SK-N-SH treated with all-trans-retinoic acid at 6 μM for 48 hours (cell line): ENCODE measurements around the gene BRME1.
"Not testable (repeated sequence)": the region's sequence is repeated elsewhere in the genome, so short reads cannot be mapped to it uniquely, and the experiment has no call there.

Source experiments
- ATAC-seq: fragments of 200-7000 bp; cut with Tn5 transposase; 3 replicates; pipeline ENCODE4 v1.9.1; 2020; ENCODE audit warnings: mild to moderate bottlenecking, moderate library complexity
- ARNTL ChIP-seq: fragments of 450-650 bp; formaldehyde crosslinking; IDR thresholded peaks from 2 replicates; pipeline ENCODE4 v1.5.0; 2020; ENCODE audit warnings: low read depth, mild to moderate bottlenecking, moderate library complexity, borderline replicate concordance
- BACH2 ChIP-seq: fragments of 250-450 bp; sonication (Bioruptor Pico); IDR thresholded peaks from 2 replicates; pipeline ENCODE4 v1.9.0; 2021; ENCODE audit warnings: mild to moderate bottlenecking, borderline replicate concordance
- CSDC2 ChIP-seq: fragments of 250-450 bp; sonication (Bioruptor Pico); IDR thresholded peaks from 2 replicates; pipeline ENCODE4 v1.5.0; 2020; ENCODE audit warnings: mild to moderate bottlenecking, moderate library complexity
- ESRRG ChIP-seq: fragments of 250-450 bp; sonication (Bioruptor Pico); IDR thresholded peaks from 2 replicates; pipeline ENCODE4 v1.6.1; 2021; ENCODE audit warnings: mild to moderate bottlenecking
- GLIS3 ChIP-seq: fragments of 250-450 bp; sonication (Bioruptor Pico); IDR thresholded peaks from 2 replicates; pipeline ENCODE4 v1.5.0; 2020; ENCODE audit warnings: mild to moderate bottlenecking, moderate library complexity
- OSR1 ChIP-seq: fragments of 250-450 bp; sonication (Bioruptor Pico); IDR thresholded peaks from 2 replicates; pipeline ENCODE4 v1.8.0; 2022; ENCODE audit warnings: moderate library complexity, mild to moderate bottlenecking, inconsistent platforms
- RARB ChIP-seq: fragments of 250-450 bp; sonication (Bioruptor Pico); IDR thresholded peaks from 2 replicates; pipeline ENCODE4 v1.8.0; 2021; ENCODE audit warnings: mild to moderate bottlenecking, moderate library complexity
- TCF4 ChIP-seq: fragments of 250-450 bp; sonication (Bioruptor Pico); IDR thresholded peaks from 2 replicates; pipeline ENCODE4 v1.8.0; 2021; ENCODE audit warnings: mild to moderate bottlenecking, moderate library complexity, borderline replicate concordance
- TOX ChIP-seq: fragments of 250-450 bp; sonication (Bioruptor Pico); IDR thresholded peaks from 2 replicates; pipeline ENCODE4 v1.8.0; 2021; ENCODE audit warnings: mild to moderate bottlenecking, moderate library complexity, borderline replicate concordance
- ZC3H10 ChIP-seq: fragments of 250-450 bp; sonication (Bioruptor Pico); IDR thresholded peaks from 2 replicates; pipeline ENCODE4 v1.5.1; 2021; ENCODE audit warnings: mild to moderate bottlenecking, moderate library complexity
- ZFP30 ChIP-seq: fragments of 450-650 bp; formaldehyde crosslinking; IDR thresholded peaks from 2 replicates; pipeline ENCODE4 v1.5.0; 2022; ENCODE audit warnings: mild to moderate bottlenecking, moderate library complexity
- ZNF70 ChIP-seq: fragments of 450-650 bp; formaldehyde crosslinking; IDR thresholded peaks from 2 replicates; pipeline ENCODE4 v1.5.0; 2020; ENCODE audit warnings: mild to moderate bottlenecking, moderate library complexity
- ZNF8 ChIP-seq: fragments of 450-650 bp; formaldehyde crosslinking; IDR thresholded peaks from 2 replicates; pipeline ENCODE4 v1.5.0; 2020; ENCODE audit warnings: mild to moderate bottlenecking, moderate library complexity
- TF ChIP-seq, protein P1 (sequence below): fragments of 250-450 bp; sonication (Bioruptor Pico); IDR thresholded peaks from 2 replicates; pipeline ENCODE4 v1.8.0; 2021; ENCODE audit warnings: low read depth, mild to moderate bottlenecking, moderate library complexity, borderline replicate concordance
- TF ChIP-seq, protein P2 (sequence below): fragments of 250-450 bp; sonication (Bioruptor Pico); IDR thresholded peaks from 2 replicates; pipeline ENCODE4 v1.5.1; 2020; ENCODE audit warnings: low read depth, mild to moderate bottlenecking, moderate library complexity
- TF ChIP-seq, protein P3 (sequence below): fragments of 250-450 bp; sonication (Bioruptor Pico); IDR thresholded peaks from 2 replicates; pipeline ENCODE4 v1.8.0; 2020; ENCODE audit warnings: mild to moderate bottlenecking, moderate library complexity, borderline replicate concordance

The BRME1 gene

DNA sequence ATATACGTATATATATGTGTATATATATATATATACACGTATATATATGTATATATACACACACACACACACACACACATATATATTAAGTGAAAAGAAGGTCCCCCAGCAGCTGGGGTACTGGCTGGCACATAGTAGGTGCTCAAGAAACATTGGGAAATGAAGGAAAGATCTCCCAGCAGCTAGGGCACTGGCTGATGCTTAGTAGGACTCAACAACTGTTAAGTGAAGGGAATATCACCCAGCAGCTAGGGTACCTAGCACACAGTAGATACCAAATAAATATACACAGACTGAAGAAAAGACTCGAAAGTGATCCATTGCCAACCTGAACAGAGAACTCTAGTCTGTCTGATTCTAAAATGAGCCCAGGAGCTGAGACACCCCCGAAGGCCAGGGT lies 20.1 kb upstream of the BRME1 start:
- no peak for ATAC-seq
- TF ChIP-seq TOX (CRISPR knock-in tag) (no peak), ZNF8 (CRISPR knock-in tag) (no peak)

DNA sequence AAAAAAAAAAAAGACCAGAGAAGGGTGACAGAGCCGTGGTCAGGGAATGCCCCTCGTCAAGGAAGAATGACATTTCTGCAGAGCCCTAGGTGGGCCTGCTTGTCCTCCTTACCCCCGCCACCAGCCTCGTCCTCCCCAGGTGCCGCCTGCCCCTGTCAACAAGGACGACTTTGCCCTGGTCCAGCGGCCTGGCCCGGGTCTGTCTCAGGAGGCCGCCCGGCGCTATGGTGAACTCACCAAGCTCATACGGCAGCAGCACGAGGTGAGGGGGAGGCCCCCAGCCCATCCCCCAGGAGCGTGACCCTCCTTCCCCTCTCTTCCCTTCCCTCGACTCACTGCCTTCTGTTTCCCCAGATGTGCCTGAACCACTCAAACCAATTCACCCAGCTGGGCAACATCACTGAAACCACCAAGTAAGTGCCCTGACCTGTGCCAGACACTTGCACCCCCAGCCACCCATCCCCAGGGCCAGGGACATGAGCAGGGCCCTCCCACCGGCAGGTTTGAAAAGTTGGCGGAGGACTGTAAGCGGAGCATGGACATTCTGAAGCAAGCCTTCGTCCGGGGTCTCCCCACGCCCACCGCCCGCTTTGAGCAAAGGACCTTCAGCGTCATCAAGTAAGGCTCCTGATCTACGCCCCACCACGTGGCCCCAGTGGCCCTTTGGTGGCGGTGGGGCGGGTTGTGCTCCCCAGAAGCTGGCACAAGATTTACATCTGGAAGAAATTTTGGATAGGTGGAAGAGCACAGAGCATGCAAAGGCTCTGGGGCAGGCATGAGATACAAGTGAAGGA lies 17.5 kb upstream of the BRME1 start:
- TF ChIP-seq RARB (CRISPR knock-in tag) (no peak), CSDC2 (CRISPR knock-in tag) (no peak), BACH2 (CRISPR knock-in tag) (no peak), ZFP30 (CRISPR knock-in tag) (no peak), OSR1 (no peak), GLIS3 (no peak), TCF4 (no peak), ZC3H10 (no peak)
- TF ChIP-seq, protein P1, sequence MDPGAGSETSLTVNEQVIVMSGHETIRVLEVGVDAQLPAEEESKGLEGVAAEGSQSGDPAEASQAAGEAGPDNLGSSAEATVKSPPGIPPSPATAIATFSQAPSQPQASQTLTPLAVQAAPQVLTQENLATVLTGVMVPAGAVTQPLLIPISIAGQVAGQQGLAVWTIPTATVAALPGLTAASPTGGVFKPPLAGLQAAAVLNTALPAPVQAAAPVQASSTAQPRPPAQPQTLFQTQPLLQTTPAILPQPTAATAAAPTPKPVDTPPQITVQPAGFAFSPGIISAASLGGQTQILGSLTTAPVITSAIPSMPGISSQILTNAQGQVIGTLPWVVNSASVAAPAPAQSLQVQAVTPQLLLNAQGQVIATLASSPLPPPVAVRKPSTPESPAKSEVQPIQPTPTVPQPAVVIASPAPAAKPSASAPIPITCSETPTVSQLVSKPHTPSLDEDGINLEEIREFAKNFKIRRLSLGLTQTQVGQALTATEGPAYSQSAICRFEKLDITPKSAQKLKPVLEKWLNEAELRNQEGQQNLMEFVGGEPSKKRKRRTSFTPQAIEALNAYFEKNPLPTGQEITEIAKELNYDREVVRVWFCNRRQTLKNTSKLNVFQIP (CRISPR knock-in tag) = no peak
- ATAC-seq = no peak

DNA sequence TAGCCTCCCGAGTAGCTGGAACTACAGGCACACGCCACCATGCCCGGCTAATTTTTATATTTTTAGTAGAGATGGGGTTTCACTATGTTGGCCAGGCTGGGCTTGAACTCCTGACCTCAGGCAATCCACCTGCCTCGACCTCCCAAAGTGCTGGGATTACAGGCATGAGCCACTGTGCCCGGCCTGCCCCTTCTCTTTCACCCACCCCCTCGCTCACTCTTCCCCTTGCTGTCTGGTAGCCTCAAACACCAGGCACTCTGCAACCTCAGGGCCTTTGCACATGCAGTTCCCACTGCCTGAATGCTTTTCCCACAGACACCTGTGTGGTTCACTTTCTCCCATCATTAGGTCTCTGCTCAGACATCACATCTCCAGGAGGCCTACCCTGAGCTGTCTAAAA lies 16.2 kb upstream of the BRME1 start:
- ATAC-seq = not testable (repeated sequence)

DNA sequence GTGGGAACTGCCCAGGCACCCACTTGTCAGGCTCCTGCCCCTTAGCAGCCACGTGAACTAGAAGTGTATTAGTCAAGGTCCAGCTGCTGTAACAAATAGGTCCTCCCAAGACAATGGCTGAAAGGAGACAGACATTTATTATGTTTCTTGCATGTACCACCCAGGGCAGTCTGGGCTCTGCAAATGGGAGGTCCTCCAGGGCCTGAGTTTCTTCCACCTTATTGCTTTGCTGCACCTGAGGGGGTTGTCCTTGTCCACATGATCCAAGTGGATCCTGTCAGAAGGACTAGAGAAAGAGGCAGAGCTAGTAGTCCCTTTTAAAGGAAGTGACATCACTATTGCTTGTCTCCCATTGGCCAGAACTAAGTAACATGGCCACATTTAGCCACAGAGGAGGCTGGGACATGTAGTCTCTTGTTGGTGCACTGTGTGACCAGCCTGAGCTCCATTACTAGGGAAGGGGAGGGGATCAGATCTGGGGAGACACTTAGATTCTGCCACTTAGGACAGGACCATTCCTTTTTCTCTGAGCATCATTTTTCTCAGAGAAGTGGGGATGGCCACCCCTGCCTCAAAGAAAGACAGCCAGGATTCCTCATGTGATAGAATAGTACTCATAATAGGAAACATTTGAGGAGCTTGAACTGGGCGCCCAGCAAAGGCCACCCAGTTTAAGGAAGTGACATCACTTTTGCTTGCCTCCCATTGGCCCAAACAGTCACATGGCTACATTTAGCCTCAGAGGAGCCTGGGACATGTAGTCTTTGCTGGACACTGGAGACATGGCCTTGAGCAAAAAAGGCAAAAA lies 15.2 kb upstream of the BRME1 start:
- TF ChIP-seq, protein P1 (CRISPR knock-in tag) = no peak
- TF ChIP-seq RARB (CRISPR knock-in tag) (no peak), BACH2 (CRISPR knock-in tag) (no peak), GLIS3 (no peak), ZNF70 (CRISPR knock-in tag) (no peak), ZFP30 (CRISPR knock-in tag) (no peak)
- TF ChIP-seq, protein P2, sequence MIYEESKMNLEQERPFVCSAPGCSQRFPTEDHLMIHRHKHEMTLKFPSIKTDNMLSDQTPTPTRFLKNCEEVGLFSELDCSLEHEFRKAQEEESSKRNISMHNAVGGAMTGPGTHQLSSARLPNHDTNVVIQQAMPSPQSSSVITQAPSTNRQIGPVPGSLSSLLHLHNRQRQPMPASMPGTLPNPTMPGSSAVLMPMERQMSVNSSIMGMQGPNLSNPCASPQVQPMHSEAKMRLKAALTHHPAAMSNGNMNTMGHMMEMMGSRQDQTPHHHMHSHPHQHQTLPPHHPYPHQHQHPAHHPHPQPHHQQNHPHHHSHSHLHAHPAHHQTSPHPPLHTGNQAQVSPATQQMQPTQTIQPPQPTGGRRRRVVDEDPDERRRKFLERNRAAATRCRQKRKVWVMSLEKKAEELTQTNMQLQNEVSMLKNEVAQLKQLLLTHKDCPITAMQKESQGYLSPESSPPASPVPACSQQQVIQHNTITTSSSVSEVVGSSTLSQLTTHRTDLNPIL = no peak
- TF ChIP-seq, protein P3, sequence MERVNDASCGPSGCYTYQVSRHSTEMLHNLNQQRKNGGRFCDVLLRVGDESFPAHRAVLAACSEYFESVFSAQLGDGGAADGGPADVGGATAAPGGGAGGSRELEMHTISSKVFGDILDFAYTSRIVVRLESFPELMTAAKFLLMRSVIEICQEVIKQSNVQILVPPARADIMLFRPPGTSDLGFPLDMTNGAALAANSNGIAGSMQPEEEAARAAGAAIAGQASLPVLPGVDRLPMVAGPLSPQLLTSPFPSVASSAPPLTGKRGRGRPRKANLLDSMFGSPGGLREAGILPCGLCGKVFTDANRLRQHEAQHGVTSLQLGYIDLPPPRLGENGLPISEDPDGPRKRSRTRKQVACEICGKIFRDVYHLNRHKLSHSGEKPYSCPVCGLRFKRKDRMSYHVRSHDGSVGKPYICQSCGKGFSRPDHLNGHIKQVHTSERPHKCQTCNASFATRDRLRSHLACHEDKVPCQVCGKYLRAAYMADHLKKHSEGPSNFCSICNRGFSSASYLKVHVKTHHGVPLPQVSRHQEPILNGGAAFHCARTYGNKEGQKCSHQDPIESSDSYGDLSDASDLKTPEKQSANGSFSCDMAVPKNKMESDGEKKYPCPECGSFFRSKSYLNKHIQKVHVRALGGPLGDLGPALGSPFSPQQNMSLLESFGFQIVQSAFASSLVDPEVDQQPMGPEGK = no peak
- TF ChIP-seq, all 23 proteins: peak for 0
- peak; percentile 92 for ATAC-seq

DNA sequence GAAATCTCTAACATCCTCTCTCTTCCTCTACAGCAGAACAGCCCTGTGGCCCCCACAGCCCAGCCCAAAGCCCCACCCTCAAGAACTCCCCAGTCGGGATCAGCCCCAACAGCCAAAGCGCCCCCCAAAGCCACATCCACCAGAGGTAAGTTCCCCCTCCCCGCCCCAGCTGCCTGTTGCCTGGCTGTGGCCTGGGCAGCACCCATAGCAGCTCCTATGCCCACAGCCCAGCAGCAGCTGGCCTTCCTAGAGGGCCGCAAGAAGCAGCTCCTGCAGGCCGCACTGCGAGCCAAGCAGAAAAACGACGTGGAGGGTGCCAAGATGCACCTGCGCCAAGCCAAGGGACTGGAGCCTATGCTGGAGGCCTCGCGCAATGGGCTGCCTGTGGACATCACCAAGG lies 14.6 kb upstream of the BRME1 start:
- TF ChIP-seq GLIS3 (no peak), ESRRG (CRISPR knock-in tag) (no peak), TOX (CRISPR knock-in tag) (no peak), OSR1 (no peak), ARNTL (CRISPR knock-in tag) (no peak), RARB (CRISPR knock-in tag) (no peak)
- ATAC-seq = no peak
